HEK293 (cell line): ENCODE measurements around the gene MAK.

Experiments used
- BCL6B ChIP-seq: fragments of 450-650 bp; formaldehyde crosslinking; IDR thresholded peaks from 2 replicates; pipeline ENCODE4 v1.5.1; 2017; ENCODE audit warnings: missing biosample characterization, missing genetic modification characterization
- SETDB1 ChIP-seq: IDR thresholded peaks from one replicate; pipeline ENCODE4 v1.6.1; 2017; ENCODE audit warnings: mild to moderate bottlenecking, low read length, moderate library complexity, mixed read lengths; ENCODE audit not compliant: insufficient read length
- TRIM28 ChIP-seq: IDR thresholded peaks from 2 replicates; pipeline ENCODE4 v1.6.1; 2011; ENCODE audit warnings: low read length, control low read depth, borderline replicate concordance
- ZNF10 ChIP-seq: fragments of 450-650 bp; formaldehyde crosslinking; IDR thresholded peaks from 2 replicates; pipeline ENCODE4 v1.5.1; 2017; ENCODE audit warnings: missing biosample characterization, missing genetic modification characterization
- ZNF274 ChIP-seq, 2 experiments: fragments of 200-500 bp in 1 of 2; fragments of 450-650 bp in 1 of 2; sonication (Bioruptor generic) in 1 of 2; formaldehyde crosslinking in 1 of 2; IDR thresholded peaks; 2 replicates each; pipeline versions ENCODE4 v1.5.1 to v1.6.1; 2014 to 2016; ENCODE audit warnings: borderline replicate concordance in 1 of 2, inconsistent platforms in 1 of 2, low read length in 1 of 2, missing biosample characterization in 1 of 2, missing genetic modification characterization in 1 of 2
- ZNF335 ChIP-seq: fragments of 450-650 bp; formaldehyde crosslinking; conservative IDR thresholded peaks from 2 replicates; pipeline ENCODE4 v1.5.1; 2016; ENCODE audit warnings: missing biosample characterization, missing genetic modification characterization
- ZNF660 ChIP-seq: fragments of 450-650 bp; IDR thresholded peaks from 2 replicates; pipeline ENCODE4 v1.5.1; 2018; ENCODE audit warnings: missing biosample characterization, mild to moderate bottlenecking, missing genetic modification characterization
- TF ChIP-seq, protein P1 (sequence below): fragments of 450-650 bp; formaldehyde crosslinking; IDR thresholded peaks from 2 replicates; pipeline ENCODE4 v1.5.1; 2016; ENCODE audit warnings: missing biosample characterization, missing genetic modification characterization
- TF ChIP-seq, protein P2 (sequence below): fragments of 450-650 bp; formaldehyde crosslinking; IDR thresholded peaks from 2 replicates; pipeline ENCODE4 v1.5.1; 2017; ENCODE audit warnings: missing biosample characterization, missing genetic modification characterization

- TF ChIP-seq, protein P1, sequence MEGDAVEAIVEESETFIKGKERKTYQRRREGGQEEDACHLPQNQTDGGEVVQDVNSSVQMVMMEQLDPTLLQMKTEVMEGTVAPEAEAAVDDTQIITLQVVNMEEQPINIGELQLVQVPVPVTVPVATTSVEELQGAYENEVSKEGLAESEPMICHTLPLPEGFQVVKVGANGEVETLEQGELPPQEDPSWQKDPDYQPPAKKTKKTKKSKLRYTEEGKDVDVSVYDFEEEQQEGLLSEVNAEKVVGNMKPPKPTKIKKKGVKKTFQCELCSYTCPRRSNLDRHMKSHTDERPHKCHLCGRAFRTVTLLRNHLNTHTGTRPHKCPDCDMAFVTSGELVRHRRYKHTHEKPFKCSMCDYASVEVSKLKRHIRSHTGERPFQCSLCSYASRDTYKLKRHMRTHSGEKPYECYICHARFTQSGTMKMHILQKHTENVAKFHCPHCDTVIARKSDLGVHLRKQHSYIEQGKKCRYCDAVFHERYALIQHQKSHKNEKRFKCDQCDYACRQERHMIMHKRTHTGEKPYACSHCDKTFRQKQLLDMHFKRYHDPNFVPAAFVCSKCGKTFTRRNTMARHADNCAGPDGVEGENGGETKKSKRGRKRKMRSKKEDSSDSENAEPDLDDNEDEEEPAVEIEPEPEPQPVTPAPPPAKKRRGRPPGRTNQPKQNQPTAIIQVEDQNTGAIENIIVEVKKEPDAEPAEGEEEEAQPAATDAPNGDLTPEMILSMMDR = no peak
- TF ChIP-seq SETDB1 (no peak), TRIM28 (no peak), ZNF274 (IDR thresholded peaks at IDR 0.05; ENCODE audit: low read length) (no peak), ZNF274 (tag by site-specific recombination; IDR thresholded peaks at IDR 0.05; ENCODE audit: borderline replicate concordance) (no peak), BCL6B (tag by site-specific recombination) (no peak), ZNF660 (tag by site-specific recombination) (no peak), ZNF10 (tag by site-specific recombination) (no peak), ZNF335 (tag by site-specific recombination) (no peak)
- TF ChIP-seq, protein P2, sequence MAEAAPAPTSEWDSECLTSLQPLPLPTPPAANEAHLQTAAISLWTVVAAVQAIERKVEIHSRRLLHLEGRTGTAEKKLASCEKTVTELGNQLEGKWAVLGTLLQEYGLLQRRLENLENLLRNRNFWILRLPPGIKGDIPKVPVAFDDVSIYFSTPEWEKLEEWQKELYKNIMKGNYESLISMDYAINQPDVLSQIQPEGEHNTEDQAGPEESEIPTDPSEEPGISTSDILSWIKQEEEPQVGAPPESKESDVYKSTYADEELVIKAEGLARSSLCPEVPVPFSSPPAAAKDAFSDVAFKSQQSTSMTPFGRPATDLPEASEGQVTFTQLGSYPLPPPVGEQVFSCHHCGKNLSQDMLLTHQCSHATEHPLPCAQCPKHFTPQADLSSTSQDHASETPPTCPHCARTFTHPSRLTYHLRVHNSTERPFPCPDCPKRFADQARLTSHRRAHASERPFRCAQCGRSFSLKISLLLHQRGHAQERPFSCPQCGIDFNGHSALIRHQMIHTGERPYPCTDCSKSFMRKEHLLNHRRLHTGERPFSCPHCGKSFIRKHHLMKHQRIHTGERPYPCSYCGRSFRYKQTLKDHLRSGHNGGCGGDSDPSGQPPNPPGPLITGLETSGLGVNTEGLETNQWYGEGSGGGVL = no peak
Observed at GRCh38 chr6:10867952-10868351, 29.6 kb upstream of the MAK start.
